GM21447 (cell line): ENCODE data around the gene DGKA.
"Not testable (repeated sequence)": the region's sequence is repeated elsewhere in the genome, so short reads cannot be mapped to it uniquely, and the experiment has no call there.

Experiments used
- ATAC-seq: cut with Tn5 transposase; IDR thresholded peaks from one replicate; pipeline ENCODE4 v1.9.1; 2021; ENCODE audit not compliant: unreplicated experiment

DGKA gene

GRCh38 chr12:55966408-55967281 is 35.7 kb downstream of the DGKA start, which contains the start of gene CDK2:
Gene CDK2 (plus strand): TSS chr12:55966830. CDS start chr12:55967009, 179 bp downstream.
- ATAC-seq, result peak; percentile 96

DNA sequence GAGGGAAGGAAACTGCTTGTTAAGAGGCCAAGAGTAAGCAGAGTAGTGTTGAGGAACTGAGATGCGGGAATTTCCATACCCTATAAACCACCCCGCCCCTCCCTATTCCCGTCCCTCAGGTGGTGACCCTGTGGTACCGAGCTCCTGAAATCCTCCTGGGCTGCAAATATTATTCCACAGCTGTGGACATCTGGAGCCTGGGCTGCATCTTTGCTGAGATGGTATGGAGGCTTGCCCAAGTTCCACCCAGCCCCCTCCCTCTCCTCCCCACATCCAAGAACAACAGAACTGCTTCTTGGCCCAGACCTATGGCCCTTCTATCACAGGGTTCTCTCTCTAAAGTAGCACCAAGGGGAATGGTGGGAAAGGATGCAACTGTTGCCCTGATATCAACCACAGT is 38.4 kb downstream of the DGKA start:
- ATAC-seq, result no peak

DNA sequence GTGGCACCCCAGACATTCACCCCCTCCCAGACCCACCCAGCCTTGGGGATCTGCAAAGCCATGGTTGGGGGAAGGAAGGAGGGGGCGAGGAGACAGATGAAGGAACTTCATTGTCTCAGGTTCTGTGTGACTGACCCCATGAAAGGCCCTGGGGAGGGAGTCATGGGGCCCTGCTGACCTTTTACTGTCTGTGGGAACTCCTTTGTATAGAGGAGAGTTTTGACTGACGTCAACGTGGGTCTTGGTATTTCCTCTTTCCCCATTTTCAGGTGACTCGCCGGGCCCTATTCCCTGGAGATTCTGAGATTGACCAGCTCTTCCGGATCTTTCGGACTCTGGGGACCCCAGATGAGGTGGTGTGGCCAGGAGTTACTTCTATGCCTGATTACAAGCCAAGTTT is 39.8 kb downstream of the DGKA start:
- ATAC-seq, result no peak

GRCh38 chr12:55972042-55972441 is 41.1 kb downstream of the DGKA start:
- no peak for ATAC-seq

DNA sequence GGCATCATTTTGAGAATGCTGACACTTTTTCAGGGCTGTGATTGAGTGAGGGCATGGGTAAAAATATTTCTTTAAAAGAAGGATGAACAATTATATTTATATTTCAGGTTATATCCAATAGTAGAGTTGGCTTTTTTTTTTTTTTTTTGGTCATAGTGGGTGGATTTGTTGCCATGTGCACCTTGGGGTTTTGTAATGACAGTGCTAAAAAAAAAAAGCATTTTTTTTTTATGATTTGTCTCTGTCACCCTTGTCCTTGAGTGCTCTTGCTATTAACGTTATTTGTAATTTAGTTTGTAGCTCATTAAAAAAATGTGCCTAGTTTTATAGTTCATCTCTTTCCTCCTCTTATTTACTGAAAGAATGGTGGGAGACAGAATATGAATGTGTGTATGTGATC is 41.5 kb downstream of the DGKA start:
- no peak for ATAC-seq

- ATAC-seq, result no peak
These were observed 42.1 kb downstream of the DGKA start for GRCh38 chr12:55972911-55973598.

DNA sequence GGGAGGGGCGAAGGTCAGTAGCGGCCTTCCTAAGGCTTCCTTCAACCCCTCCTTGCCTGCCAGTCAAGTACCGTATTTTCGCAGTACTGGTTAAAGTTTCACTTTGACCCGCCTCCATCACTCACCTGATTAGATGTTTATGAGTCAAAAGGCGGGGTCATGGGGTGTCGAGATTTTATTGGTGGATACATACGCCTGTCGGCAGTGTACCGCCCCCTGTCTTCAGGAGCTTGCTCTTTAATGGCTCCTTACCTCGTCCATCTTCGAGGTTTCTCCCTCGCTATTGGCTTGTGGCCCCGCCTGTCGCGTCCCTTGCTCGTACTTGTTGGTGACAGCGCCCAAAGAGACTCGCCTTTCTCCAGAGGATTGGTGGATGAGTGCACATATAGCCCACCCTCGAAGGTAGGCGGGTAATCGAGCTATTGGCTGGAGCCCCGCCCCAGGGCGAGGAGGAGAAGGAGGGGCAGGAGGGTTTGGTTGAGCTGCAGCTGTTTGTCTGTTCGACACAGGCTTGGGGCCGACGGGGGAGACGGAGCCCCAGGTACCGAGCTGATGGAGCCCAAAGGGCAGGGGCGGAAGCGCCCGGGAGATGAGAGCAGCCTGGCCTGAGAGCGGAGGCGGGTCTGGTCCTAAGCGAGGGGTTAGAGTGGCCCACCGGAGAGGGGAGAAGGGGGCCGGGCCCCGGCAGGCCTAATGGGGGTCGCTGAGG is 42.8 kb downstream of the DGKA start, which contains the start of gene RAB5B:
Gene RAB5B (plus strand): TSS at position 480 of the 709 bp plus-strand sequence. CDS start 12,883 bp downstream, outside the sequence.
- peak; percentile 95 for ATAC-seq

- ATAC-seq, result peak; percentile 15
These were observed 43.4 kb downstream of the DGKA start for GRCh38 chr12:55974308-55974730.

- no peak for ATAC-seq
These were observed 47.4 kb downstream of the DGKA start for GRCh38 chr12:55978393-55978792.

- no peak for ATAC-seq
These were observed 48.1 kb downstream of the DGKA start for GRCh38 chr12:55979069-55979468.

DNA sequence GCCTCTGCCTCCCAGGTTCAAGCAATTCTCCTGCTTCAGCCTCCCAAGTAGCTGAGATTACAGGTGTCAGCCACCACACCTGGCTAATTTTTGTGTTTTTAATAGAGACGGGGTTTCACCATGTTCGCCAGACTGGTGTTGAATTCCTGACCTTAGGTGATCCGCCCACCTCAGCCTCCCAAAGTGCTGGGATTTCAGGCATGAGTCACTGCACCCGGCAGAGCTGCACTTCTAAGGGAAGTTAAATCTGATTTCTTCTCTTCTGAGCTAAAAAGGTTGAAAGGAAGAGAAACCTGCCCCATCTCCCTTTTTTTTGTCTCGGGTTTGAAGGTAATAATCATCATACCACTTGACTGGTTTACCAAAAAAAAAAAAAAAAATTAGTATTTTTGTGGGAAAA is 50.9 kb downstream of the DGKA start:
- ATAC-seq, result not testable (repeated sequence)

GRCh38 chr12:55982319-55982936 is 51.5 kb downstream of the DGKA start:
- ATAC-seq, result peak; percentile 85

GRCh38 chr12:55983232-55983842 is 52.4 kb downstream of the DGKA start:
- ATAC-seq, result no peak

GRCh38 chr12:55984861-55985260 is 53.9 kb downstream of the DGKA start:
- no peak for ATAC-seq

GRCh38 chr12:55985341-55985740 is 54.4 kb downstream of the DGKA start:
- no peak for ATAC-seq

GRCh38 chr12:55985976-55986375 is 55.0 kb downstream of the DGKA start:
- not testable (repeated sequence) for ATAC-seq

- ATAC-seq, result no peak
These were observed 60.1 kb downstream of the DGKA start for GRCh38 chr12:55991110-55991509.

GRCh38 chr12:55993230-55993853 is 62.4 kb downstream of the DGKA start:
- no peak for ATAC-seq

DNA sequence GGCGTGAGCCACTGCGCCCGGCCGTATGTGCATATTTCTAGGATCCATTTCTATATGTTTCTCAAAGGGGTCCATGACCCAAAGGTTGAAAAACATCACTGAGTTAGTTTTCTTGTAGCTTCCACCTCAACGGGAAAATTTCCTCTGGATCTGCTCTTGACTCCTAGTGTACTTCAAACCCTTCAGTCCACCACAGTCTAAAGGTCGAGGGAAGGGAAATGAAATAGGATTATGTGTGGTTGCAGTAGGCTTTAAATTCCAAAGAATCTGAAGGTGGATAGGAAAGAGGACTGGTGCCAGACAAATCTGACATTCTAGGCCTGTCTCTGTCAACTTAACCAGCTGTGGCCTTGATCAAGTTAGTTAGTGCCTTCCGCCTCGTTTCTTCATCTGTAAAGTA is 64.4 kb downstream of the DGKA start:
- ATAC-seq, result no peak

GRCh38 chr12:55996201-55996714 is 65.3 kb downstream of the DGKA start:
- no peak for ATAC-seq
